ENCODE results near the gene SLC35F3. TPM values are rescaled to one million over a fixed set of nuclear protein-coding genes. Genes with fewer than 3 reads are reported as not detected.

Gene SLC35F3
- total and polyA plus RNA-seq, 2 experiments from 2014 or later = 1.0 to 3.2 TPM

- no peak for ATAC-seq
- H3K27me3 Mint-ChIP-seq (ENCODE audit: insufficient read depth, low read depth, poor library complexity) = no peaks in the 10 kb centered on the region
Observed at GRCh38 chr1:234295626-234296025, 391.1 kb downstream of the SLC35F3 start.

More at GRCh38 chr1:234295626-234296025, 391.1 kb downstream of the SLC35F3 start:
- DNase-seq (ENCODE audit: low spot score) = no peak
- Histone ChIP-seq H3K27ac (ENCODE audit: low read depth) (no peak overlapping the region), H3K27me3 (ENCODE audit: insufficient read depth) (no peaks in the 10 kb centered on the region), H4K20me1 (replicated peaks; ENCODE audit: insufficient read depth) (no peaks in the 10 kb centered on the region), H3K9me2 (ENCODE audit: insufficient read depth) (no peaks in the 10 kb centered on the region), H2AFZ (no peak overlapping the region), H3F3A (replicated peaks; ENCODE audit: low read depth) (no peaks in the 10 kb centered on the region), H3K79me2 (replicated peaks; ENCODE audit: insufficient read depth) (no peaks in the 10 kb centered on the region), H3K4me3 (no peak overlapping the region), H3K4me1 (ENCODE audit: insufficient read depth) (no peaks in the 10 kb centered on the region), H3K4me2 (no peak overlapping the region), H3K36me3 (ENCODE audit: insufficient read depth) (no peaks in the 10 kb centered on the region)
- Mint-ChIP-seq H3K4me3 (no peak overlapping the region), H3K9me3 (peaks cover 6% of the 10 kb centered on the region), H3K36me3 (ENCODE audit: low read depth) (peaks cover 6% of the 10 kb centered on the region; the same call in 2 of the 3 replicates), H3K4me1 (peaks cover 2% of the 10 kb centered on the region), H3K27ac (no peak overlapping the region)
- no peak for TF ChIP-seq ZNF462 (CRISPR knock-in tag; IDR thresholded peaks at IDR 0.05)
- no peak for TF ChIP-seq ZNF331 (CRISPR knock-in tag; IDR thresholded peaks at IDR 0.05; ENCODE audit: low read depth)
- TF ChIP-seq POLR2AphosphoS5 (IDR thresholded peaks at IDR 0.05; ENCODE audit: low read depth) = no peak
- no peak for TF ChIP-seq JUNB (IDR thresholded peaks at IDR 0.05; ENCODE audit: unreplicated experiment)
- no peak for TF ChIP-seq NANOG (IDR thresholded peaks at IDR 0.05; ENCODE audit: borderline replicate concordance)
- TF ChIP-seq STAT1 (IDR thresholded peaks at IDR 0.05; ENCODE audit: unreplicated experiment) = no peak
- no peak for TF ChIP-seq ETS1 (IDR thresholded peaks at IDR 0.05)
- TF ChIP-seq EZH2 (IDR thresholded peaks at IDR 0.05; ENCODE audit: low read depth, unreplicated experiment) = no peak
- TF ChIP-seq CREB1 (CRISPR knock-in tag; IDR thresholded peaks at IDR 0.05; ENCODE audit: low read depth) = no peak
- TF ChIP-seq CTCF (conservative IDR thresholded peaks at IDR 0.05; ENCODE audit: low read depth in 2 of 2) = no peak
